GM18499 (cell line): Measurements from ENCODE around the gene NAB1.
"Not testable (repeated sequence)": the region's sequence is repeated elsewhere in the genome, so short reads cannot be mapped to it uniquely, and the experiment has no call there.

Experiments
- ATAC-seq: cut with Tn5 transposase; IDR thresholded peaks from one replicate; pipeline ENCODE4 v1.9.1; 2021; ENCODE audit warnings: moderate number of reproducible peaks; ENCODE audit not compliant: insufficient read depth, unreplicated experiment

The NAB1 gene, protein sequence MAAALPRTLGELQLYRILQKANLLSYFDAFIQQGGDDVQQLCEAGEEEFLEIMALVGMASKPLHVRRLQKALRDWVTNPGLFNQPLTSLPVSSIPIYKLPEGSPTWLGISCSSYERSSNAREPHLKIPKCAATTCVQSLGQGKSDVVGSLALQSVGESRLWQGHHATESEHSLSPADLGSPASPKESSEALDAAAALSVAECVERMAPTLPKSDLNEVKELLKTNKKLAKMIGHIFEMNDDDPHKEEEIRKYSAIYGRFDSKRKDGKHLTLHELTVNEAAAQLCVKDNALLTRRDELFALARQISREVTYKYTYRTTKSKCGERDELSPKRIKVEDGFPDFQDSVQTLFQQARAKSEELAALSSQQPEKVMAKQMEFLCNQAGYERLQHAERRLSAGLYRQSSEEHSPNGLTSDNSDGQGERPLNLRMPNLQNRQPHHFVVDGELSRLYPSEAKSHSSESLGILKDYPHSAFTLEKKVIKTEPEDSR

GRCh38 chr2:190649035-190649797 lies at the start of gene NAB1:
NAB1 (plus strand) TSS chr2:190649083; CDS start chr2:190659177, 10,094 bp downstream.
- peak; percentile 28 for ATAC-seq

DNA sequence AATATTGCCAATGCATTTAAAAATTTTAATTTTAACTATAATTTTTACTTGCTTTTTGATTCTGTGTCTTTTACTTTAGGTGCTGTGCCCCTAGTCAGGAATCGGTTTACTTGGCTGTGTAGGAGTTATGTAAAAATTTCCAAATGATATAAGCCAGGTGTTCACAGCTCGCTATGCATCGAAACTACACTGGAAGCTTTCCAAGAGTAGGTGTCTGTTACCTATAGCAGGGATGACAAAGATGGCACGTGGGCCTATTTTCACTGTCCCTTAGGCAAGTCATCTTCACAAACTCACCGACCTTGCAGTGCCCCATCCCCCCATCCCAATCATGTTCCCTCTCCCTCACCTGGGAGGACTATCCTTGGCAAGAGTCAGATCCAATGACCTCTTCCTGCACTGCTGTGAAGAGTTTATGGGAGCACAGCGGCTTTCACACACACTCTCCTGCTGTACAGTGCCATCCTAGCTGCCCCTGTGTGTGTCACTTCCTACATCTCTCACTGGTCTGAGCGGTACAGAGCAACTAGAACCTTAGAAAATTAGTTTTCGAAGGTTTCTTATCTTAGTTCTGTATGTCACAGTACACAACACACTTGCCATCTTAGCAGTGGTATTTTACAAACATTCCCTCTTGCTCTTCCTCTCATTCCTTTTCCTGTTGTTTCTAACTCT lies 49.2 kb upstream of the NAB1 start:
- ATAC-seq, result no peak

- no peak for ATAC-seq
These were observed 48.4 kb upstream of the NAB1 start for GRCh38 chr2:190600293-190601103.

DNA sequence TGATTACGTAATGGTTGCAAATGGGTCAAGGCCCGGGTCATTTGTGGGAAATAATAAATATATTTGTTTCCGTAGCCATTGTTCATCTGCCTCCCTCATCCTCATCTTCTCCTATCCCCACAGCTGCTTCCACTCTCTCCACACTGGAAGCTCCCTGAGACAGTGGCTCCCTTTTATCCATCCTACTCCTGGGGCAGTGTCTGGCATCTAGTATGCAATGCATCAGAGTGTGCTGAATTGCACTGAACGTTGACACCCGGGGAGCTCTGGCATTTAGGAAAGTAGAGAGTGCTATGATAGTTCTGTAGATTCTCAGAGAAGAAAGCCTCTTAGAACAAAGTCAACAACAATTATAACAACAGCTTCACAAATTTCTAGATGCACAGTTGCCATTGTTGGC lies 45.5 kb upstream of the NAB1 start:
- ATAC-seq, result no peak

DNA sequence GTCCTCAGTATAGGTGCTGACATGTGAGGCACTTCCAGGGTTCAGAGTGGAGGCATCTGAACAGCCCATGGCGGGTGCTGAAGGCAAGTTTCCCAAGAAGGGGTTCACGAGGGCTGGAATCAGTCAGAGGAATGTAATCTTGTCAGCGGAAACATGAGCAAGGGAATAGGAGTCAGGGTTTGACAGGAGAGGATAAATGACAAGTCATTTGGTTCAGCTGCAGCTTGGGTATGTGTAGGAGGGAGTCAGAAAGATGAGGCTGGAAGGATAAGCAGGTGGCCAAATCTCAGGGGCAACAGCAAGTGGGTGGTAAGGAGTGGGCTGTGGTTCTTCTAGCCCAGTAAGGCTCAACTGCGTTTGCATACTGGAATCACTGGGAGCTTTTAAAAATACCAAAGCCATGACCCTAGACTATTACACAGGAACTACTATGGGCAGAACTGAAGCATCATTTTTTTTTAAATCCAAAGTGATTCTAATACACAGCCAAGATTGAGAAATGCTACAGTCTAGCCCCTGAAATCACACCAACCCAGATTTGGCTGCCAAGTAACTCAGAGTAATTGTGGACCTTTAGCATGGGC lies 41.8 kb upstream of the NAB1 start:
- no peak for ATAC-seq

DNA sequence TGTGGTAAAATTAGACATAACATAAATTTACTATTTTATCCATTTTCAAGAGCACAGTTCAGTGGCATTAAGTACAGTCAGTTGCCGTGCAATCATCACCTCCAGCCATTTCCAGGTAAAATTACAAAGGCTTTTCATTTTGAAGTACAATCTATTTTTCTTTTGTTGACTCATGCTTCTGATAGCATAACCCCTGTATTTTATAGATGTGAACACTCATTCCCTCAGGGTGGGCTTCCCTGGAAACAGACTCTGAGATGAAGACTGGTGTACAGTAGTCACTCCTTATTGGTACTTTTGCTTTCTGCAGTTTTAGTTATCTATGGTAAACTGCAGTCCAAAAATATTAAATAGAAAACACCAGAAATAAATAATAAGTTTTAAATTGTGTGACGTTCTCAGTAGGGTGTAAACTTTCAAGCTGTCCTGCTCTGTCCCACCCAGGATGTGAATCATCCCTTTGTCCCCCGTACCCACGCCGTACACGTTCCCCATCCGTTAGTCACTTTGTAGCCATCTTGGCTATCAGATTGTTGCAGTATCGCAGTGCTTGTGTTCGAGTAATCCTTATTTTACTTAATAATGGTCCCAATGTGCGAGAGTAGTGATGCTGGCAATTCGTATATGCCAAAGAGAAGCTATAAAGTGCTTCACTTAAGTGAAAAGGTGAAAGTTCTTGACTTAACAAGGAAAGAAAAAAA lies 41.1 kb upstream of the NAB1 start:
- ATAC-seq, result no peak

- ATAC-seq, result not testable (repeated sequence)
These were observed 40.0 kb upstream of the NAB1 start for GRCh38 chr2:190608863-190609262.

DNA sequence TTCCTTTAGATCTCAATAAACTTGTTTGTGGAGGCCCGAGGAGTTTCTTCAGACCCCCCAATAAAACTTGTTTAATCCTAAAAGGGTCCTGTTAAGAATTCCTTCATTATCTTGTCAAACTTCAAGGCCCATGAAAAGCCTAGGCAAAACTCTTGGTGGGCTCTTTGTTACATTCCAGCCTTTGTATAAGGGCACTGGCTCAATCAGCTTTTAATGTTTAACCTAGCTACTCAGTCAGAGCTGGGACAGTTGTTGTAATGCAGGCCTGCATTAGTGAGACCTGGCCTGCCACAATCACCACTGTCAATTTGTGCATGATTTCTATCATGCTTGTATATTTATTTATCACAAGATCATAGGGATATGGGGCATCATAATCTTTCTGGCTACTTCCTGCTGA lies 39.5 kb upstream of the NAB1 start:
- ATAC-seq, result not testable (repeated sequence)

GRCh38 chr2:190610528-190610927 lies 38.4 kb upstream of the NAB1 start:
- not testable (repeated sequence) for ATAC-seq

- ATAC-seq, result no peak
These were observed 33.2 kb upstream of the NAB1 start for GRCh38 chr2:190615555-190616200.

DNA sequence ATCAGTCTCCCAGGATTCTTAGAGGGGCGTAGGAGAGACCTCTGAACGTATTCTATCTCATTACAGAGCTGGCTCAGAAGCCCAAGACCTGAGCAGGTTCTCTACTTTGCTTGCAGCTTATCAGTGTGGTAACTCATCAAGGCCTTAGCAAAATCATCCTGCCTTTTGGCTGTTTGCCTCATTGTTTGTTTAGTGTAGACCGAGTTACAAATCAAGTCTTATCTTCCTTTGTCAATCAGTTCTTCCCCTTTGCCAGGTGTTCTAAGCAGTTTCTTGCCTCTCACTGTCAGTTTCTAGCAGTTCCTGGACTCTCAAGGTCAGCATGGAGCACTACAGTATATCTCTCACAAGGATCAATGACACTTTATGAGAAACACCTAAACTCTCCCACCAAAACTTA lies 30.9 kb upstream of the NAB1 start:
- ATAC-seq, result no peak

- no peak for ATAC-seq
These were observed 23.2 kb upstream of the NAB1 start for GRCh38 chr2:190625691-190626090.

DNA sequence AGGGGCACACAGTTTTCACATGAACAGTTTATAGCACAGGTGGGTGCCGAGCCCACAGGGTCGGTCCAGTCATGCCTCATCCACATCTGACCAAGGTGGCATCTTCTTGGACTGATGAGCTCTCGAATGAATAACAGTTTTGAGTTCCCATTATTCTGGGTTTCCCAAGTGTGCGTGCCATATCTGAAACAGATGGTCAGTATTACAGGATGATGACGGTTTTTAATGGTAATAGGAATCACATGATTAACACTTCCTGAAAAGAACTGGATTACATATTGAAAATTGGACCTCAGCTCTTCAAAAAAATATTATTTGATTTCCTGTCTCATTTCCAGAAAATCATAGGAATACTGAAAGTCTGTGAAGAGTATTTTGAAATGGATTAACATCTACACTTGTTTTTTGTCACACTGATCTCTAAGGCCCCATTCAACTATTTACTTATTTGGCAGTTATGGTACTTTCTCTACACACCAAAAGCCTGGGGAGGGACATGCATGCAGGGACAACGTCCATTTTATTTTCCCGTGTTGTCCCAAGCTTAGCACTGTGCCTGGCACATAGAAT lies 22.2 kb upstream of the NAB1 start:
- ATAC-seq, result no peak

GRCh38 chr2:190627448-190628412 lies 21.2 kb upstream of the NAB1 start:
- ATAC-seq, result no peak

GRCh38 chr2:190628591-190629319 lies 20.1 kb upstream of the NAB1 start:
- no peak for ATAC-seq

DNA sequence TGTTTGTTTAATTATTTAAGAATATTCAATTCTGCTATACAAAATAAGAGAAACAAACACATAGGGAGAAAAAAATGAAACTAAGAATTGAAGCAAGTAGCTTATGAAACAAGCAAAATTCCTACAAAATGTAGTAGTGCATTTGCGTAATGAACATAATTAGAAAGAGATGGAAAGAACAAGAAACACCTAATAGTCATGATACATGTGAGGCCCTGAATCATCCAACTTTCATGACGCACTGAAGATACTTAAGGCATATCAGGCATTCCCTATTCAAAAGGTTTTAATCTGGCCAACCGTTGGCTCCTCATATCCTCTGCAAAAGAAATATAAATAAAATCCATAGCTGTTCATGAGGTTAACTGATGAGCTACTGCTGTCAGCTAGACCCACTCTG lies 14.5 kb upstream of the NAB1 start:
- ATAC-seq, result no peak

- no peak for ATAC-seq
These were observed 13.1 kb upstream of the NAB1 start for GRCh38 chr2:190635781-190636180.
